NCI-H510A treated with DMSO at 0.1 percent for 48 hours (cell line): ENCODE measurements around the gene NTRK2.

Experiments used
- DNase-seq: peaks from one replicate; lab custom pipeline; 2025; lab: John Stamatoyannopoulos, UW

NTRK2 gene

GRCh38 chr9:84851935-84852585 is 182.5 kb downstream of the NTRK2 start:
- peak; percentile 11 for DNase-seq

DNA sequence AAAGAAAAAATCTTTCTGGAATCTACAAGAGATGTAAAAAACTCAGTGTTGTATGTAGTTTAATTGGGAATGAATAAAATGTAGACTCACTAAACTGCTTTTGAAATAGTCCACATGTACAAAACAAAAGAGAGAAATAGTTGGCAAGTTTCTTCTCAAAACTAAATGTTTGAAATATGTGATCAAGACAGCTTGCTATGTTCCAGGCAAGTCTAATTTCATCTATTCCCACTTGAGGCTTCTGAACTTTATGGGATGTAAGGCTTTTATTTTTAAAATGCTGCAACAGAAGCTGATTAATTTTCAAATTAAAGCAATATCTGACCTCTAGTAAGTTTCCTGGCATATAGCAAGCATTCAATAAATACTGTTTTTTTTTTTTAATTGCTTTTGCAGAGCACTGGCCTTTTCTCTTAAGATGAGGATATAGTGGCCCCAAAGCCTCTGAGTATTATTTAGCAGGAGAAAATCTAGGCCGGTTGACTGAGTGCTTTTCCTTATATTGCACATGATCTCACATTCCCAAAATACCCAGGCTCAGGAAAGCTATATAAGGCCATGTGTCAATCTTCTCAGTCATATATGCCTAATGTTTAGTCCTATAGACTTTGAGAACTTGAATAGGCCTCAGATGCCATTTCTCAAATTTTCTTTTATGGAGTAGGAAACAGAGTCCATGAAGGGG is 183.2 kb downstream of the NTRK2 start:
- DNase-seq: no peak

DNA sequence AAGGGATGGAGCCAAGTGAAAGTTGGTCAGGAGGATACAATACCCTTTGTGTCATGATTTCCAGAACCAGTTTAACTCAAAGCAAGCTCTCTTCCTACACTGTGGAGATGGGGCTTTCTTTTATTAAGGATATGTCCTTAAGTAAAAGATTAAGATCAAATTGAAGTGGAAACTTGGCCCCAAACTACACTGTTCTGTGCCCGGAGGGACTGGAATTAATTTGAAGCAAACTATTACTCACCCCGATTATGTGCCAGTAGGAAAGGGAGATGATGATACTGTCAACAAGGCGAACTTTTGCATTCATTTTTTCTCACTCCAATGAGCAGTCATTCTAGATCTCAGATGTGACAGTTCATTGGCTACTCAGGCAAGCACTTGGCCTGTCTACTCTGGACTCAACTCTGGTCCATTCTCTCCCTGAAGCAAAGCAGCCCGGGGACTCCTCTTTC is 186.7 kb downstream of the NTRK2 start:
- no peak for DNase-seq

DNA sequence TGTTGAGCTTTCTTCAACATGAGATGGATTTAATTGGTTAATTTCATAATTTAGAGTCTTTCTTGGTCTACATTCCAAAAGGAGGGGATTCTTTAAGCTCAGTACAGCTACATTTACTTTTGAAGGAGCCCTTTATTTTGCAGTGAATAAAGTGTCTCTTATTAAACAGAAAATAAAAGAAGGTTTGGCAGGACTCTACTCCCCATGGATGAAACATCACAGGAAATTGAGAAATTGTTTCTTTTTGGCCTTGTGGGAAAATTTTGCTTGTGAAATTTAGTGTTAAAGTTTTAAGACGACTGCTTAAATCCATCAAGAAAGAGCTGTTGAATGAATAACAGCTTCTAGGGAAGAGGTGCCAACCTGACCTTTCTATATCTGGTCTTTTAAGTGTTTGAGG is 187.7 kb downstream of the NTRK2 start:
- DNase-seq: no peak

GRCh38 chr9:84858364-84858763 is 188.8 kb downstream of the NTRK2 start:
- DNase-seq: no peak

- no peak for DNase-seq
These were observed 191.0 kb downstream of the NTRK2 start for GRCh38 chr9:84860249-84861115.

GRCh38 chr9:84861455-84861854 is 191.9 kb downstream of the NTRK2 start:
- no peak for DNase-seq

GRCh38 chr9:84862308-84862707 is 192.8 kb downstream of the NTRK2 start:
- DNase-seq: no peak

- no peak for DNase-seq
These were observed 193.3 kb downstream of the NTRK2 start for GRCh38 chr9:84862810-84863287.

- DNase-seq: no peak
These were observed 193.8 kb downstream of the NTRK2 start for GRCh38 chr9:84863372-84863771.

- no peak for DNase-seq
These were observed 197.1 kb downstream of the NTRK2 start for GRCh38 chr9:84866396-84867175.

DNA sequence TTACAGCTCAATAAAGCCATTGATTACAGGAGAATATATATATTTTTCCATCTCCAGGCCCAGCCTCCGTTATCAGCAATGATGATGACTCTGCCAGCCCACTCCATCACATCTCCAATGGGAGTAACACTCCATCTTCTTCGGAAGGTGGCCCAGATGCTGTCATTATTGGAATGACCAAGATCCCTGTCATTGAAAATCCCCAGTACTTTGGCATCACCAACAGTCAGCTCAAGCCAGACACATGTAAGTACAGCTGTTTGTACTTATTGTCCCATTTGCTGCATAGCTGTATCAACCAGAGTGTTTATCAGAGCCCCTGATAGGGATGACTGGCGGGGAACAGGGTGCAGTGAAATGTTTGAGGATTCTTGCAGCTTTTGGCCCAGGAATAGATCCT is 197.7 kb downstream of the NTRK2 start:
- no peak for DNase-seq

DNA sequence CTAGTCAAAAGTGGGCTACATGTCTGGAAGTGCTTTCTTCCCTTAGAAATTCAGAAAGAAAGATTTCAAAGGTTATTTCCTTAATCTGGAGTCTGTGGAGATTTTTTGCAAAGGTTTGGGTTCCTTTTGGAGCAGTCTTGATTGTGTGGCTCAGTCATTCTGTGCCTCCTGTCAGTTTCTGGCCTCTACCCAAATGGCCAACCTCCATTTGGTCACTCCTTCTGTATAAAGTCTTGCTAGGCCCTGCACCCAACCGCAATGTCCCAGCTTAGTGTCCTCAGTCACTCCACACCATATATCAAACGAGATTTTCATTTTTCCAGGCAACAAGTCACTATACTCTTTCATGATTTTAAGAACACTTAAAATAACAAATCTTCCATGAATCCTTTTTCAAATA is 199.6 kb downstream of the NTRK2 start:
- no peak for DNase-seq

- DNase-seq: no peak
These were observed 202.5 kb downstream of the NTRK2 start for GRCh38 chr9:84871983-84872382.

DNA sequence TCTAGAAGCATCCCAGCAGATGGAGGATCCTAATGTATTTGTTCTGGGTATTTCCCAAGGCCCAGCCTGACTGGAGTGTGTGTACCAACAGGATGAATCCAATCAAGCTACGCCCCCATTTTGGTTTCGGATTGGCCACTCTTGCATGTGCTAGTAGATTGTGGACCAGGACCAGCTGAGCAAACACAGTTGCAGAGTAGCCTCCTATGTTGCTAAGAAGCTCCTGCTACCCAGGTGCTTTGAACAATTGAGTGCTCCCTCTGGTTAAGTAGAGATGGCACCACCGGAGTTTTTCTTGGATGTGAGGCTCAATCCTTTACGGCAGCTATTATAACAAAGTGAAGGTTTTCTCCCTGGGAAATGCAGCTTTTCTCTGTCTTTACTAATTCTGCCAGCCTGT is 204.5 kb downstream of the NTRK2 start:
- peak; percentile 89 for DNase-seq

- DNase-seq: peak; percentile 17
These were observed 205.1 kb downstream of the NTRK2 start for GRCh38 chr9:84874596-84874995.

GRCh38 chr9:84875193-84875592 is 205.7 kb downstream of the NTRK2 start:
- DNase-seq: no peak

- no peak for DNase-seq
These were observed 210.1 kb downstream of the NTRK2 start for GRCh38 chr9:84879631-84880030.

- DNase-seq: no peak
These were observed 211.3 kb downstream of the NTRK2 start for GRCh38 chr9:84880835-84881234.

DNA sequence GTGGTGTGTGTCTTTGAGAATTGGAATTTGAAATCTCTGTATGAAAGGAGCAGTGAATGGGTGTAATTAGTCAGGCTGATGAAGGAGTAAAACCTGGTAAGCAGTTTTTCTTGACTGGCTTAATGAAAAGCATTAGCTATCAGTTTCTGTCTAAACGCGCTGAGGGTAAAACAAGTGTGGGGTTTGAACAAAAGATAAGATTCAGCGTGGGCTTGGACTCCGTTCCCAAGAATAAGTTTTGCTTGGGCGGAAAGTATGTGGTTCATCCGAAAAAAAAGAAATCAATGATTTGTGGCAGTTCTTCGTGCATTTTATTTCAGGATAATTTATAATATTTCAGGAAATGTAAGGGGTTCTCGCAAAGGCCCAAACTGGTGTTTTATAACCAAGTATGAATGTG is 217.3 kb downstream of the NTRK2 start:
- no peak for DNase-seq

GRCh38 chr9:84891924-84892323 is 222.4 kb downstream of the NTRK2 start:
- DNase-seq: no peak
